Tibial artery (tissue), 4 donors: ENCODE data around the gene IQCE.

Experiments
- DNase-seq, 2 donors: peaks; one replicate each; pipeline ENCODE4 v3.0.0-alpha.2; 2019
- H3K27ac ChIP-seq, 2 donors: fragments of 200-600 bp; sonication (generic) in 1 of 2; 1 replicate in 1 of 2; 2 replicates in 1 of 2; pipeline ENCODE4 v1.5.1; 2018 to 2019; ENCODE audit warnings: mild to moderate bottlenecking in 1 of 2
- H3K27me3 ChIP-seq, 2 donors: fragments of 200-600 bp; sonication (generic) in 1 of 2; one replicate each; pipeline versions ENCODE4 v1.5.1 to v1.6.0; 2016 to 2019
- H3K36me3 ChIP-seq, 3 donors: fragments of 200-600 bp; sonication (generic) in 2 of 3; one replicate each; pipeline ENCODE4 v1.5.1; 2016 to 2019; ENCODE audit warnings: mild to moderate bottlenecking in 2 of 3
- H3K4me1 ChIP-seq, 4 donors: fragments of 200-600 bp; sonication (generic) in 2 of 4; 1 replicate in 3 of 4; 2 replicates in 1 of 4; pipeline ENCODE4 v1.5.1; 2016 to 2019
- H3K4me3 ChIP-seq, 2 donors: fragments of 200-600 bp; sonication (generic) in 1 of 2; 1 replicate in 1 of 2; 2 replicates in 1 of 2; pipeline ENCODE4 v1.5.1; 2018 to 2019; ENCODE audit warnings: mild to moderate bottlenecking in 2 of 2
- H3K9me3 ChIP-seq, 3 donors: fragments of 200-600 bp; sonication (generic) in 1 of 3; one replicate each; pipeline ENCODE4 v1.5.1; 2016 to 2019
- CTCF ChIP-seq, 2 experiments: fragments of 200-600 bp in 1 of 2; fragments of 450-650 bp in 1 of 2; IDR thresholded peaks; one replicate each; pipeline ENCODE4 v1.5.1; 2017 to 2019; ENCODE audit warnings: antibody characterized with exemption in 2 of 2, mild to moderate bottlenecking in 1 of 2, moderate library complexity in 1 of 2
- intact Hi-C: fragments of 100-400 bp; cut with DNase I; formaldehyde crosslinking; loops from one replicate; pipeline ENCODE4 v1.15.0; 2023; ENCODE audit warnings: low total_unique reads

IQCE gene

GRCh38 chr7:2566890-2567678 lies 8.3 kb downstream of the IQCE start:
- Histone ChIP-seq H3K36me3 (peaks cover 0 to 7% (median 4%) of the 10 kb centered on the region in 3 donors), H3K4me1 (peaks cover 0 to 4% (median 0%) of the 10 kb centered on the region in 4 donors), H3K27me3 (no peaks in the 10 kb centered on the region), H3K9me3 (no peaks in the 10 kb centered on the region), H3K4me3 (no peak overlapping the region), H3K27ac (no peak overlapping the region)
- DNase-seq = no peak
- TF ChIP-seq CTCF (IDR thresholded peaks at IDR 0.05) = no peak
- intact Hi-C loops = loop anchor here (10.0 kb wide), 1 partner anchor 118 kb away; the partner anchor contains the start of gene AMZ1

GRCh38 chr7:2567679-2568278 lies 9.0 kb downstream of the IQCE start:
- Histone ChIP-seq H3K27me3 (no peaks in the 10 kb centered on the region), H3K36me3 (peaks cover 0 to 11% (median 10%) of the 10 kb centered on the region in 3 donors), H3K9me3 (no peaks in the 10 kb centered on the region), H3K4me1 (peaks cover 0 to 4% (median 0%) of the 10 kb centered on the region in 4 donors), H3K27ac (no peak overlapping the region), H3K4me3 (no peak overlapping the region)
- TF ChIP-seq CTCF (IDR thresholded peaks at IDR 0.05) = peak; percentile 48 to 55
- DNase-seq = peak in 1 of 2 donors; percentile 38
- intact Hi-C loops = loop anchor here (10.0 kb wide), 1 partner anchor 117 kb away; the partner anchor contains the start of gene AMZ1

GRCh38 chr7:2568521-2569223 lies 9.9 kb downstream of the IQCE start:
- DNase-seq = no peak
- Histone ChIP-seq H3K4me1 (peaks cover 0 to 4% (median 0%) of the 10 kb centered on the region in 4 donors), H3K9me3 (no peaks in the 10 kb centered on the region), H3K27ac (no peak overlapping the region), H3K4me3 (no peak overlapping the region), H3K36me3 (peaks cover 2 to 18% (median 14%) of the 10 kb centered on the region in 3 donors), H3K27me3 (no peaks in the 10 kb centered on the region)
- intact Hi-C loops = loop anchor here (10.0 kb wide), 1 partner anchor 116 kb away; the partner anchor contains the start of gene AMZ1
- no peak for TF ChIP-seq CTCF (IDR thresholded peaks at IDR 0.05)

GRCh38 chr7:2569421-2569820 lies 10.6 kb downstream of the IQCE start:
- no peak for TF ChIP-seq CTCF (IDR thresholded peaks at IDR 0.05)
- no peak for DNase-seq
- Histone ChIP-seq H3K4me3 (no peak overlapping the region), H3K4me1 (peaks cover 0 to 4% (median 0%) of the 10 kb centered on the region in 4 donors), H3K27me3 (no peaks in the 10 kb centered on the region), H3K27ac (no peak overlapping the region), H3K9me3 (no peaks in the 10 kb centered on the region), H3K36me3 (peaks cover 10 to 26% (median 21%) of the 10 kb centered on the region in 3 donors)
- intact Hi-C loops = loop anchor here (10.0 kb wide), 1 partner anchor 115 kb away; the partner anchor contains the start of gene AMZ1

- Histone ChIP-seq H3K4me3 (no peak overlapping the region), H3K27ac (no peak overlapping the region), H3K4me1 (peaks cover 0 to 4% (median 0%) of the 10 kb centered on the region in 4 donors), H3K27me3 (no peaks in the 10 kb centered on the region), H3K36me3 (peaks cover 11 to 29% (median 22%) of the 10 kb centered on the region in 3 donors), H3K9me3 (no peaks in the 10 kb centered on the region)
- intact Hi-C loops = no loop called here
- TF ChIP-seq CTCF (IDR thresholded peaks at IDR 0.05) = no peak
- DNase-seq = no peak
Measured at GRCh38 chr7:2570021-2570420, 11.2 kb downstream of the IQCE start.
